ENCODE measurements around the gene ZFYVE28.
"Not testable (repeated sequence)": the region's sequence is repeated elsewhere in the genome, so short reads cannot be mapped to it uniquely, and the experiment has no call there.

ZFYVE28 gene

DNA sequence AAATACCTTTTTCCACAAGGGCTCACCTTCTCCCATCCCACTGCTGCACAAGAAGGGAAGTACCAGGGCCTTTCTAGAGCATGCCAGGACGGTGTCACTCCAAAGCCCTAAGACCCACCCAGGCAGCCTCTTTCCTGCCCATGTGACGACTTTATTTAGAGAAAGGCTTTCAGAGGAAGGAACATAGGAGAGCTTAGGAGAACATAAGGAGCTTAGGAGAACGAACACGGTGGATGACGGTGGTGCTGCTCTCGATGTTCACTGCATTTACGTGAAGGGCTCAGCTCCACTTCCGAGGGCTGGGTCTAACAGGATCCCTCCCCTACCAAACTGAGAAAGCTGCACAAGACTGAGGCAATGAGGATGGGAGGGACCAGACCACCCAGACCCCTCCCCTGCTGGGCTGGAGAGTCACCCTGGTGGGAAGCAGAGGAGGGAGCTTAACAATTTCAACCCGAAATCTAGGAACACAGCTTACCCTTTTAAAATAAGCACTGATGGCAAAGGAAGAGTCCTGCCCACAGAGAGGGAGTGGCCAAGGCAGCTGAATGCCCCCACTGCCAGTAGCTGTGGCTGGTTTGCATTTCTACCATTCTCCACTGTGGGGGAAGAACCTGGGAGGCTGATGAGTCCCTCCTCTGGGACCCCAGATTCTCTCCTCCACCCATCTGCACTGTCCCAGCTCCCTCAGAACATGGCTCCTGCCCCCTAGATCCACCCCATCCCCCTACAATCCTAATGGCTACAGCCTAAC lies 29.8 kb downstream of the ZFYVE28 start:
- no peak for DNase-seq

DNA sequence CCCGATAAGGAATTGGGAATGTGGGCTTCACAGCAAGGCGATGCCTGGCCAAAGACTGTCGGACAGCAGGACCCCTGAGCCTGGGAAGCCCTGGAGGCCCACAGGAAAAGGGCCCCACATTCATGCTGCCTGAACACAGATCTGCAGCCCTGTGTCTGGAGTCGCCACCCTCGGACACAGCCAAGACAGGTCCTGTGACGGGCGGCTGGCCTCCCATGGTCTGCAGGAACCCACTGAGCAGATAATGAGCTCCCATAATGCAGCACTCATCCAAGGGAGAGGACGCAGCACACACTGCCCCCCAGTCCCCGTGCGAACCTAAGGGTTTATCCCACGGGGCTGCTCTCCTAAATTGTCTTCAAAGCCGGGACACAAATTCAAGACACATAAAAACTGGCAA lies 30.6 kb downstream of the ZFYVE28 start:
- DNase-seq, result no peak

- no peak for DNase-seq
Observed at GRCh38 chr4:2387218-2387617, 31.2 kb downstream of the ZFYVE28 start.

DNA sequence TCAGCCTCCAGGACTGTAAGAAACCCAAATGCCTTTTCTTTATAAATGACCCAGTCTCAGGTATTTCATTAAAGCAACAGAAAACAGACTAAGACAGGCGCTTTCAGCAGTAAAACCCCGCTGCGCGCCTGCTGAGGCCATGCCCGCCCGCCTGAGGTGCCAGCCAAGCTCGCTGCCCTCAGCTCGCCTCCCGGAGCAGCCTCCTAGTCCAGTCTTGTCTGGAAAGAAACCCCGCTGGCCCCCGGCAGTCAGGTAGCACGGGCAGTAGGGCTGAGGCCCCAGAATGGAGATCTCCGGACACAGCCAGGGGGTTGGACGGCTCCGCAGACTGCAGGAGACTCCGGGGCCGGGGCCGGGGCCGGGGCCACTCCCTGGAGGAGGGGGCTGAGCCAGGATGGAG lies 31.7 kb downstream of the ZFYVE28 start:
- DNase-seq, result no peak

DNA sequence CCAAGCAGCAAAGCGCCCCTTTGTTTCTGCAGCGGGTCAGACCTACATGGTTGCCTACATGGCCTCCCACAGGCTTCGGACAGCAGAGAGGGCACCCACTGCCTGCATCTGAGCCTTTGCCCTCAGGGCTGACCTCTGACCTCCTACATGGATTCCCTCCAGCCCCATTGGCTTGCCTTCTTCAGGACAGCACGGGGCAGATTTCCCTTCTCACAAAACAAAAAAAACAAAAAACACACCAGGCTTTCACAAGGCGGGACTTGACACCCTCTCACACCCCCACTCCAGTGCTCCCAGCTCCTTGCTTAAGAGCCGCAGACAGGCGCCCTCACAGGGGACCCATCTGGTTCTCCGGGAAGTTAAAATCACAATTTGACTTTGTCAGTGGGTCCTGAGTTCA lies 32.9 kb downstream of the ZFYVE28 start:
- DNase-seq, result no peak

- no peak for DNase-seq
Observed at GRCh38 chr4:2384245-2384644, 34.2 kb downstream of the ZFYVE28 start.

- no peak for DNase-seq
Observed at GRCh38 chr4:2383760-2384159, 34.7 kb downstream of the ZFYVE28 start.

GRCh38 chr4:2383220-2383631 lies 35.2 kb downstream of the ZFYVE28 start:
- DNase-seq, result not testable (repeated sequence)

GRCh38 chr4:2382769-2383202 lies 35.7 kb downstream of the ZFYVE28 start:
- DNase-seq, result not testable (repeated sequence)

DNA sequence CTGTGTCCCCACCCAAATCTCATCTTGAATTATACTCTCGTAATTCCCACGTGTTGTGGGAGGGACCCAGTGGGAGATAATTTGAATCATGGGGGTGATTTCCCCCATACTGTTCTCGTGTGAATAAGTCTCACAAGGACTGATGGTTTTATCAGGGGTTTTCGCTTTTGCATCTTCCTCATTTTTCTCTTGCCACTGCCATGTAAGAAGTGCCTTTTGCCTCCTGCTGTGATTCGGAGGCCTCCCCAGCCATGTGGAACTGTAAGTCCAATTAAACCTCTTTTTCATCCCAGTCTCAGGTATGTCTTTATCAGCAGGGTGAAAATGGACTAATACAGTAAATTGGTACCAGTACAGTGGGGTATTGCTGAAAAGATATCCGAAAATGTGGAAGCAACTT lies 37.9 kb downstream of the ZFYVE28 start:
- not testable (repeated sequence) for DNase-seq

- DNase-seq, result no peak
Observed at GRCh38 chr4:2378898-2379297, 39.5 kb downstream of the ZFYVE28 start.

DNA sequence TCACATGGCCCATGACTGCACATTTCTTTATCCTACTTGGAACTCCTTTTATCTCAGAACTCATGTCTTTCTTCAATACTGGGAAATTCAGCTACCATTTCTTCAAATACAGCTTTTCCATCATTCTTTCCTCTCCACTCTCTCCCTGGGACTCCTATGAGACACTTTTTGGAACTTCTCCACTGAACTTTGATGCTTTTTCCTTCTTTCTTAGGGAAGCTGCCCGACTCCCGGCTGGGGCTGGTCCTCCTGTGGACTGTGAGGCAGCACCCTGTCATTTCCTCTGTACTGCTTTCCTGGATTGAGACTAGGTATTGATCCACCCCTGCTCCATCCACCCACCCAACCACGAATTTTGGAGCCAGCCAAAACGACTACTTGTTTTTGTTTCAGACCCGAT lies 40.0 kb downstream of the ZFYVE28 start:
- no peak for DNase-seq

GRCh38 chr4:2377241-2377640 lies 41.2 kb downstream of the ZFYVE28 start:
- no peak for DNase-seq

DNA sequence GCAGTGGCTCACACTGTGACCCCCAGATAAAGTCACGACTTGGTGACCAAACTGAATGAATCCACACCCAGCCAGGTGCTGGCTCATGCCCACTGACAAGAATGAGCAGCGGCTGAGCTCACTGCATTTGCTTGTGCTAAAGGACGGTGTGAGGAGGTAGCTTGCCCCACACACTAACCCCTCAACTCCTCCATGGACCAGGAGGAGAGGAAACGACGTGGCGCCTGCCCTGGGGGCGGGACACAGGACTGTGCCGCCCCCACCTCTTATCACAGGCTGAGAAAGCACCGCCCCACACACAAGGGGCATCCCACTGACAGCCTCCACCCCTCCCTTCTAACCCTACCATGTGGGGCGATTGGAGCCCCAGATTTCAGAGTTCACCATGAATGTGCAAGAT lies 43.0 kb downstream of the ZFYVE28 start:
- no peak for DNase-seq

GRCh38 chr4:2373532-2373931 lies 44.9 kb downstream of the ZFYVE28 start:
- no peak for DNase-seq

GRCh38 chr4:2372488-2373030 lies 45.9 kb downstream of the ZFYVE28 start:
- DNase-seq, result no peak

DNA sequence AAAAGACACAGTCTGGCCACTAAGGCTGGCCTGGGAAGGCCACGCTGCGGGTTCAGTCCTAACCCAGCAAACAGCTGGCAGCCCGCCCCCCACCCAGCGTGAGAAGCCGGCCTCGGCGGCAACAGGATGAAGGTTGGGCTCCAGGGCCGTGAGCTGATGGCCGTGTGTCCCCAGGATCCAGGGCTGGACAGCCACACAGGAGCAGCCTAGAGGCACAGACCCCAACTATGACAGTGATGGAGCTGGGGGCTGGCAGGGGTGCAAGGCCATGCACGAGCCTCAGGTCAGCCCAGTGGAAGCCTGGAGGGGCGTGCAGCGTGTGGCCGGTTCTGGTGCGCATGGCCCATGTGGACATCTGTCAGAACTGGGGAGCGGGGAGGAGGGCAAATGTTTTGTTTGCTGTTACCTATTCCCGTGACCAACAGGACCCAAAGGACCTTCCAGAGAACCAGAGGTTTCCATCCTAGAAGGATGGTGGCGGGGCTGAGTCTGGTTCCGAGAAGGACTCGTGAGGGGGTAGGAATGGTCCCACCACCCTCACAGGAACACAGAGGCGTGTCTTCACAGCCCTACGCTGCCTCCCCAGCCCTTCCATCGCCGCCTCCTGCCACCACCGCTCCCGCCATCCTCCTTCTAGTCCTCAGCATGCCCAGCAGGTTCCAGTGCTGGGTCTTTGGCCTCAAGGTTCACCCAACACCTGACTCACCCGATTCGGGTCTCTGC lies 46.5 kb downstream of the ZFYVE28 start:
- no peak for DNase-seq

- DNase-seq, result no peak
Observed at GRCh38 chr4:2370597-2371320, 47.7 kb downstream of the ZFYVE28 start.

DNA sequence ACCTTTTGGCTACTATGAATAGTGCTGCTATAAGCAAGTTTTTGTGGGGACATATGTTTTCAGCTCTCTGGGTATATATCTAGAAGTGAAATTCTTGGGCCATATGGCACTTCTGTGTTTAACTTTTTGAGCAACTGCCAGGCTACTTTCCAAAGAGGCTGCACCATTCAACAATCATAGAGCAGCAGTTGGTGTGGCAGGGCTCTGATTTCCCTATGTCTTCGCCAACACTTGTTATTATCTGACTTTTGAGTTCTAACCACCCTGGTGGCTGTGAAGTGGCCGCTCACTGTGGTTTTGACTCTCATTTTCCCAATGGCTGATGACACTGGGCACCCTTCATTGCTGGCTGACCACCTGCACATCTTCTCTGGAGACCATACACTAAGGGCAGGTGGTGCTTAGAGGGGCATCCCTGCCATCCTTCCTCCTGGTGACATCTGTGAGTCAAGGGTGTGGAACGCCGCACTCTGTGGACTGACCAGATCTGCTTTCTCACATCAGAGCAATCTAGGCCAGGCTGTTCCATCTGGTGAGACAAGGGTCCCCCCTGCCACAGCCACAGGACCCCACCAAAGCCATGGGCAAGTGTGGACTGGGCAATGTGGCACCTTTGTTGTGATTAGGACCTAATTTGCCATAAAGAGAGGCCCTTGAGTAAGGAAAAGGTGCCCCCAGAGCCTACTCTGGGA lies 49.6 kb downstream of the ZFYVE28 start:
- no peak for DNase-seq

DNA sequence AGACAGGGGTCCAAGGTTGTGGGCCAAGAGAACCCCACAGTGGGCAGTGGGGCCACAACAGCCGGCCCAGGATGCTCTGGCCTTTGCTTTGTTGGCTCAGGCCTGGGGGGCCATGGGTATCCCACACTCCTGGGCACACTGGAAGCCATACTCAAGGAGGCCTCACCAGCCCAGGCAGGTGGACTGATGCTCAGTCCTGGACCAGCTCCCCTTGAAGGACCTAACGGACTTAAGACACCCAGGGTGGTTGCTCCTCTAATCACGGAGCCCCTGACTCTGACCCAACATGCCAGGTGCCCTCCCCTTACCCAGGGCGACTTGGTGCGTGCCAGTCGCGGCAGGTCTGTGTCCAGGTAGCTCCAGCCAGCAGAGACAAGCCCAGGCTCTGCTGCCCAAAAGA lies 50.8 kb downstream of the ZFYVE28 start:
- no peak for DNase-seq

GRCh38 chr4:2366252-2367192 lies 51.9 kb downstream of the ZFYVE28 start:
- no peak for DNase-seq

- no peak for DNase-seq
Observed at GRCh38 chr4:2365913-2366210, 52.6 kb downstream of the ZFYVE28 start.
